Kidney (tissue), 14 donors: ENCODE results near the gene PPP1R15A. TPM values are rescaled to one million over a fixed set of nuclear protein-coding genes. Genes with fewer than 3 reads are reported as not detected.

ENCODE experiments used
- DNase-seq, 5 donors: peaks; one replicate each; pipeline ENCODE4 v3.0.0-alpha.2; 2013 to 2020
- FAIRE-seq: peaks from 2 replicates; lab custom pipeline; 2012; peaks lifted over from hg19 to GRCh38; lab: Jason Lieb, UNC
- H3K27ac ChIP-seq, 2 donors: one replicate each; pipeline ENCODE4 v1.7.0; 2013; ENCODE audit warnings: low read depth in 2 of 2, low read length in 2 of 2, inconsistent platforms in 1 of 2
- H3K27me3 ChIP-seq: one replicate; pipeline ENCODE4 v1.7.1; 2013; ENCODE audit warnings: low read length, inconsistent platforms; ENCODE audit not compliant: control insufficient read depth, insufficient read depth
- H3K36me3 ChIP-seq, 3 donors: one replicate each; pipeline versions ENCODE4 v1.7.0 to v1.7.1; 2013; ENCODE audit warnings: low read length in 3 of 3, control low read depth in 1 of 3, inconsistent platforms in 1 of 3; ENCODE audit not compliant: insufficient read depth in 3 of 3, control insufficient read depth in 2 of 3
- H3K4me1 ChIP-seq, 3 donors: one replicate each; pipeline versions ENCODE4 v1.7.0 to v1.7.1; 2013; ENCODE audit warnings: low read length in 3 of 3, inconsistent platforms in 1 of 3, low read depth in 1 of 3; ENCODE audit not compliant: control insufficient read depth in 2 of 3, insufficient read depth in 2 of 3
- H3K4me3 ChIP-seq, 3 donors: one replicate each; pipeline versions ENCODE4 v1.7.0 to v1.8.1; 2013; ENCODE audit warnings: low read length in 3 of 3, control low read depth in 1 of 3, inconsistent platforms in 1 of 3
- H3K9ac ChIP-seq, 3 donors: one replicate each; pipeline versions ENCODE4 v1.7.0 to v1.7.1; 2013; ENCODE audit warnings: low read length in 3 of 3, control low read depth in 1 of 3, inconsistent platforms in 1 of 3
- H3K9me3 ChIP-seq, 3 donors: one replicate each; pipeline versions ENCODE4 v1.7.0 to v1.7.1; 2013; ENCODE audit warnings: low read length in 3 of 3, control low read depth in 1 of 3, inconsistent platforms in 1 of 3; ENCODE audit not compliant: control insufficient read depth in 2 of 3, insufficient read depth in 1 of 3
- intact Hi-C: fragments of 100-400 bp; cut with DNase I; formaldehyde crosslinking; loops from one replicate; pipeline ENCODE4 v1.11.1; 2022
- polyA plus RNA-seq: library from polyadenylated mRNA; stranded (reverse); fragments of 350-450 nt; fragmentation: Illumina TruSeq; extraction: RNeasy Lipid Tissue Mini Kit (QIAGEN cat#74804); gene quantifications from one replicate; pipeline ENCODE4 v1.2.3, GENCODE V29; 2014; ENCODE audit warnings: low read depth, low replicate concordance; ENCODE audit not compliant: insufficient read depth
- total RNA-seq: library from RNA; stranded (reverse); fragmentation: NEBNext Ultra II Directional; extraction: Animal tissue kit (Norgen Biotek cat#: 25700); gene quantifications from one replicate; pipeline ENCODE4 v1.2.1, GENCODE V29; 2021
- TF ChIP-seq, protein P1 (sequence below): IDR thresholded peaks from 3 replicates; pipeline ENCODE4 v1.5.1; 2012; ENCODE audit warnings: mild to moderate bottlenecking, moderate library complexity, borderline replicate concordance; ENCODE audit not compliant: insufficient read depth; ENCODE audit errors: extremely low read depth
- donor health status: control.
- donor health status: control.
- donor health status: control.
- donor health status: control.
- donor health status: control.
- donor health status: DM: yes; HTN: yes; CAD: no.
- donor health status: Normal renal cell carcinoma (clear cell type).

Gene PPP1R15A
- total and polyA plus RNA-seq, 2 donors from 2014 or later = 24.7 to 45.1 TPM

DNA sequence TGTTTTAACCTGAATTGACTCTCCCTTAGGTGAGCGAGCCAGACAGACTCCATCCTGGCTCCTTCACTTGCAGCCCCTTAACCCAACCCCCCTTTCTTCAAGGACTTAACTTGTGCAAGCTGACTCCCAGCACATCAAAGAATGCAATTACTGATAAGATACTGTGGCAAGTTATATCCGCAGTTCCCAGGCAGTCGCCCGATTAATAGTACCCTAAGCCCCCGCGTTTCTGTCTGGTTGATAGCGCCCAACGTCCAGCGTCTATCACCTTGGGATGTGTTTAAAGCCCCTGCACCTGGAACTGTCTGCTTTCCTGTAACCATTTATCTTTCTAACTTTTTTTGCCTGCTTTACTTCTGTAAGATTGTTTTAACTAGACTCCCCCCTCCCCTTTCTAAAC lies 42.1 kb upstream of the PPP1R15A start:
- H3K4me1 ChIP-seq = no peaks in the 10 kb centered on the region
- no peak overlapping the region for H3K9ac ChIP-seq
- H3K9me3 ChIP-seq = no peaks in the 10 kb centered on the region
- H3K27ac ChIP-seq = no peak overlapping the region
- intact Hi-C loops = no loop called here
- H3K36me3 ChIP-seq = peaks cover 0 to 8% (median 2%) of the 10 kb centered on the region in 3 donors
- TF ChIP-seq, protein P1, sequence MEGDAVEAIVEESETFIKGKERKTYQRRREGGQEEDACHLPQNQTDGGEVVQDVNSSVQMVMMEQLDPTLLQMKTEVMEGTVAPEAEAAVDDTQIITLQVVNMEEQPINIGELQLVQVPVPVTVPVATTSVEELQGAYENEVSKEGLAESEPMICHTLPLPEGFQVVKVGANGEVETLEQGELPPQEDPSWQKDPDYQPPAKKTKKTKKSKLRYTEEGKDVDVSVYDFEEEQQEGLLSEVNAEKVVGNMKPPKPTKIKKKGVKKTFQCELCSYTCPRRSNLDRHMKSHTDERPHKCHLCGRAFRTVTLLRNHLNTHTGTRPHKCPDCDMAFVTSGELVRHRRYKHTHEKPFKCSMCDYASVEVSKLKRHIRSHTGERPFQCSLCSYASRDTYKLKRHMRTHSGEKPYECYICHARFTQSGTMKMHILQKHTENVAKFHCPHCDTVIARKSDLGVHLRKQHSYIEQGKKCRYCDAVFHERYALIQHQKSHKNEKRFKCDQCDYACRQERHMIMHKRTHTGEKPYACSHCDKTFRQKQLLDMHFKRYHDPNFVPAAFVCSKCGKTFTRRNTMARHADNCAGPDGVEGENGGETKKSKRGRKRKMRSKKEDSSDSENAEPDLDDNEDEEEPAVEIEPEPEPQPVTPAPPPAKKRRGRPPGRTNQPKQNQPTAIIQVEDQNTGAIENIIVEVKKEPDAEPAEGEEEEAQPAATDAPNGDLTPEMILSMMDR = no peak
- FAIRE-seq (no peak), DNase-seq (peak in 1 of 5 donors; percentile 33)
- H3K4me3 ChIP-seq = no peak overlapping the region
- H3K27me3 ChIP-seq = no peaks in the 10 kb centered on the region

DNA sequence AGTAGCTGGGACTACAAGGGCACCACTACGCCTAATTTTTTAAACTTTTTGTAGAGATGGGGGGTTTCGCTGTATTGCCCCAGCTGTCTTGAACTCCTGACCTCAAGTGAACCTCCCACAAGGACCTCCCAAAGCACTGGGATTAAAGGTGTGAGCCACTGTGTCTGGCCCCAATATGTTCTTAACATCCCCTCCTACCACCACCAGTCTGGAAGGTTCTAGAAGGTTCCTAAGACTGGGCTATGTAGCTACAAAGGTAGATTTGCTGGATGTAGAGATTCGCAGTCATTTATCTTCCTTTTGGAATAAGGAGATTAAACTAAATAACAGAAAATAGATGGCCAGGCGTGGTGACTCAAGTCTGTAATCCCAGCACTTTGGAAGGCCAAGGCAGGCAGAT lies 41.3 kb upstream of the PPP1R15A start:
- H3K9ac ChIP-seq = no peak overlapping the region
- H3K36me3 ChIP-seq = peaks cover 0 to 8% (median 2%) of the 10 kb centered on the region in 3 donors
- intact Hi-C loops = no loop called here
- no peak overlapping the region for H3K4me3 ChIP-seq
- no peak for FAIRE-seq
- TF ChIP-seq, protein P1 = no peak
- no peak for DNase-seq
- H3K9me3 ChIP-seq = no peaks in the 10 kb centered on the region
- peaks cover 0 to 2% (median 0%) of the 10 kb centered on the region in 3 donors for H3K4me1 ChIP-seq
- no peak overlapping the region for H3K27ac ChIP-seq
- no peaks in the 10 kb centered on the region for H3K27me3 ChIP-seq

- Histone ChIP-seq H3K4me1 (peaks cover 0 to 5% (median 2%) of the 10 kb centered on the region in 3 donors), H3K36me3 (peaks cover 0 to 8% (median 2%) of the 10 kb centered on the region in 3 donors), H3K4me3 (no peak overlapping the region), H3K27me3 (no peaks in the 10 kb centered on the region), H3K9ac (no peak overlapping the region), H3K9me3 (no peaks in the 10 kb centered on the region), H3K27ac (no peak overlapping the region)
- FAIRE-seq (no peak), DNase-seq (no peak)
- intact Hi-C loops = no loop called here
- TF ChIP-seq, protein P1 = no peak
Measured at GRCh38 chr19:48833049-48833448, 39.2 kb upstream of the PPP1R15A start.

- FAIRE-seq (no peak), DNase-seq (no peak)
- Histone ChIP-seq H3K36me3 (peaks cover 0 to 8% (median 2%) of the 10 kb centered on the region in 3 donors), H3K27me3 (no peaks in the 10 kb centered on the region), H3K9ac (no peak overlapping the region), H3K4me3 (peak overlapping the region in 1 of 3 donors; percentile 48), H3K9me3 (no peaks in the 10 kb centered on the region), H3K4me1 (peaks cover 0 to 5% (median 2%) of the 10 kb centered on the region in 3 donors), H3K27ac (no peak overlapping the region)
- intact Hi-C loops = no loop called here
- TF ChIP-seq, protein P1 = no peak
Measured at GRCh38 chr19:48833977-48834376, 38.2 kb upstream of the PPP1R15A start.
